IMR-90 (cell line): ENCODE data around the gene CCDC88B. TPM values are rescaled to one million over a fixed set of nuclear protein-coding genes. Genes with fewer than 3 reads are reported as not detected.

Experiments used
- ATAC-seq: fragments of 200-7000 bp; cut with Tn5 transposase; 2 replicates; pipeline ENCODE4 v1.9.1; 2020; ENCODE audit warnings: low read depth, mild to moderate bottlenecking, moderate library complexity
- BruUV-seq: library from RNA; stranded (reverse); fragments of 400-500 nt; replicated peaks from 2 replicates; lab custom pipeline; 2021; lab: Mats Ljungman, UMichigan
- CTCF ChIA-PET: fragments of 300-600 bp; formaldehyde crosslinking; extraction: SDS; loops from one replicate; lab custom pipeline; 2021; ENCODE audit warnings: antibody characterized with exemption; lab: Yijun Ruan, JAX
- POLR2A ChIA-PET: fragments of 300-600 bp; sonication (Branson Sonifier 250); formaldehyde crosslinking; loops from one replicate; lab custom pipeline; 2022; ENCODE audit warnings: antibody characterized with exemption; ENCODE audit not compliant: unreplicated experiment; lab: Charles Lee
- DNase-seq: peaks from one replicate; pipeline ENCODE4 v3.0.0; 2013
- H2AFZ ChIP-seq: replicated peaks from 2 replicates; pipeline ENCODE3; 2013; ENCODE audit warnings: low read length, mild to moderate bottlenecking; ENCODE audit not compliant: poor library complexity
- H2AK5ac ChIP-seq: 2 replicates; pipeline ENCODE4 v1.6.1; 2013; ENCODE audit warnings: low read depth, low read length, inconsistent platforms
- H2AK9ac ChIP-seq: replicated peaks from 2 replicates; pipeline ENCODE3; 2013; ENCODE audit warnings: mild to moderate bottlenecking, low read depth, low read length, moderate library complexity; ENCODE audit not compliant: poor library complexity
- H2BK120ac ChIP-seq: 2 replicates; pipeline ENCODE4 v1.6.1; 2013; ENCODE audit warnings: low read depth, low read length, inconsistent platforms
- H2BK15ac ChIP-seq: 3 replicates; pipeline ENCODE4 v1.6.1; 2013; ENCODE audit warnings: low read depth, low read length, inconsistent platforms
- H2BK20ac ChIP-seq: 2 replicates; pipeline ENCODE4 v1.6.1; 2013; ENCODE audit warnings: low read depth, mild to moderate bottlenecking, inconsistent platforms, low read length, moderate library complexity
- H2BK5ac ChIP-seq: 2 replicates; pipeline ENCODE4 v1.6.1; 2013; ENCODE audit warnings: mild to moderate bottlenecking, low read depth, low read length, inconsistent platforms; ENCODE audit not compliant: poor library complexity, severe bottlenecking
- H3K14ac ChIP-seq: replicated peaks from 2 replicates; pipeline ENCODE4 v1.6.1; 2013; ENCODE audit warnings: low read depth, low read length, inconsistent platforms
- H3K18ac ChIP-seq: 2 replicates; pipeline ENCODE4 v1.6.1; 2013; ENCODE audit warnings: low read depth, low read length, control low read depth
- H3K23ac ChIP-seq: 2 replicates; pipeline ENCODE4 v1.6.1; 2013; ENCODE audit warnings: low read depth, low read length, inconsistent platforms
- H3K27ac ChIP-seq: 2 replicates; pipeline ENCODE4 v1.5.1; 2013; ENCODE audit warnings: mild to moderate bottlenecking, control low read depth, low read length; ENCODE audit not compliant: insufficient read depth
- H3K27me3 ChIP-seq: 2 replicates; pipeline ENCODE4 v1.6.1; 2013; ENCODE audit warnings: low read length; ENCODE audit not compliant: control insufficient read depth, insufficient read depth
- H3K36me3 ChIP-seq: 2 replicates; pipeline ENCODE4 v1.6.1; 2013; ENCODE audit warnings: low read length, mixed read lengths; ENCODE audit not compliant: control insufficient read depth, insufficient read depth
- H3K4ac ChIP-seq: 2 replicates; pipeline ENCODE4 v1.6.1; 2013; ENCODE audit warnings: low read depth, low read length, inconsistent platforms
- H3K4me1 ChIP-seq: 2 replicates; pipeline ENCODE4 v1.6.1; 2013; ENCODE audit warnings: low read length, mixed read lengths; ENCODE audit not compliant: control insufficient read depth, insufficient read depth
- H3K4me2 ChIP-seq: 2 replicates; pipeline ENCODE4 v1.6.1; 2013; ENCODE audit warnings: low read depth, mild to moderate bottlenecking, control low read depth, low read length, moderate library complexity
- H3K4me3 ChIP-seq: 2 replicates; pipeline ENCODE4 v1.5.1; 2013; ENCODE audit warnings: low read depth, mild to moderate bottlenecking, control low read depth, low read length, moderate library complexity; ENCODE audit not compliant: insufficient read depth
- H3K56ac ChIP-seq: 2 replicates; pipeline ENCODE4 v1.6.1; 2013; ENCODE audit warnings: low read length, inconsistent platforms; ENCODE audit not compliant: insufficient read depth; ENCODE audit errors: extremely low read depth
- H3K79me1 ChIP-seq, 2 experiments: 2 replicates each; pipeline ENCODE4 v1.6.1; 2013; ENCODE audit warnings: low read length in 2 of 2, inconsistent platforms in 1 of 2, low read depth in 1 of 2
- H3K9ac ChIP-seq: 2 replicates; pipeline ENCODE4 v1.6.1; 2013; ENCODE audit warnings: low read depth, low read length, control low read depth
- H3K9me1 ChIP-seq: 2 replicates; pipeline ENCODE4 v1.6.1; 2013; ENCODE audit warnings: low read length, inconsistent platforms; ENCODE audit not compliant: insufficient read depth
- H3K9me3 ChIP-seq: 2 replicates; pipeline ENCODE4 v1.6.1; 2013; ENCODE audit warnings: low read length; ENCODE audit not compliant: control insufficient read depth, insufficient read depth
- H4K20me1 ChIP-seq: 2 replicates; pipeline ENCODE4 v1.6.1; 2013; ENCODE audit warnings: low read length, inconsistent platforms; ENCODE audit not compliant: insufficient read depth
- H4K5ac ChIP-seq: 2 replicates; pipeline ENCODE4 v1.6.1; 2013; ENCODE audit warnings: mild to moderate bottlenecking, low read depth, low read length, control low read depth
- H4K8ac ChIP-seq, 2 experiments: 2 replicates each; pipeline ENCODE4 v1.6.1; 2013; ENCODE audit warnings: low read depth in 2 of 2, low read length in 2 of 2, control low read depth in 1 of 2, inconsistent platforms in 1 of 2
- H4K91ac ChIP-seq: 2 replicates; pipeline ENCODE4 v1.6.1; 2013; ENCODE audit warnings: low read depth, low read length, inconsistent platforms; ENCODE audit not compliant: insufficient read depth
- CEBPB ChIP-seq: IDR thresholded peaks from 2 replicates; pipeline ENCODE4 v1.6.1; 2012; ENCODE audit warnings: low read depth, low read length, improper control_type of control experiment
- FOS ChIP-seq: fragments of 150-350 bp; IDR thresholded peaks from 2 replicates; pipeline ENCODE4 v1.6.1; 2016; ENCODE audit warnings: low read depth, low read length
- MAFK ChIP-seq: IDR thresholded peaks from 2 replicates; pipeline ENCODE4 v1.6.1; 2012; ENCODE audit warnings: low read depth, low read length, improper control_type of control experiment
- MAZ ChIP-seq: IDR thresholded peaks from 2 replicates; pipeline ENCODE4 v1.6.1; 2012; ENCODE audit warnings: low read depth, mild to moderate bottlenecking, low read length, improper control_type of control experiment, moderate library complexity, borderline replicate concordance
- MXI1 ChIP-seq: IDR thresholded peaks from 2 replicates; pipeline ENCODE4 v1.6.1; 2012; ENCODE audit warnings: low read depth, mild to moderate bottlenecking, low read length, moderate library complexity, borderline replicate concordance
- RAD21 ChIP-seq: IDR thresholded peaks from 2 replicates; pipeline ENCODE4 v1.6.1; 2012; ENCODE audit warnings: low read length, improper control_type of control experiment
- RFX5 ChIP-seq: IDR thresholded peaks from 2 replicates; pipeline ENCODE4 v1.8.0; 2012; ENCODE audit warnings: low read depth, mild to moderate bottlenecking, low read length, moderate library complexity
- SMC3 ChIP-seq: fragments of 150-350 bp; IDR thresholded peaks from 2 replicates; pipeline ENCODE4 v1.6.1; 2016; ENCODE audit warnings: low read depth, mild to moderate bottlenecking, antibody characterized with exemption, low read length, moderate library complexity
- WGBS, 2 experiments: methylation state at CpG; one replicate each; pipeline versions ENCODE4 v1.1.5 to v1.1.7; 2013; ENCODE audit warnings: missing lambda C conversion rate in 2 of 2; ENCODE audit not compliant: insufficient read length in 1 of 2; ENCODE audit errors: extremely low coverage in 2 of 2; 5-methylcytosine and 5-hydroxymethylcytosine counted together
- dilution Hi-C: fragments of 300-500 bp; cut with HindIII; formaldehyde crosslinking; loops from one replicate; pipeline ENCODE4 v1.14.3; 2018; ENCODE audit warnings: low sequenced_read_pairs; ENCODE audit not compliant: unreplicated experiment
- in situ Hi-C: fragments of 300-500 bp; cut with MboI; formaldehyde crosslinking; loops from 3 replicates; pipeline ENCODE4 v1.14.3; 2019; ENCODE audit warnings: low sequenced_read_pairs, inconsistent platforms, mixed read lengths
- intact Hi-C: fragments of 100-400 bp; cut with micrococcal nuclease; formaldehyde crosslinking; loops from 2 replicates; pipeline ENCODE4 v1.10.0; 2022
- polyA plus RNA-seq, 3 experiments: library from polyadenylated mRNA; depleted of rRNA; stranded (reverse); fragments of >200 nt; gene quantifications; 2 replicates each; pipeline ENCODE4 v1.2.3, GENCODE V29; 2012; ENCODE audit warnings: low replicate concordance in 1 of 3
- total RNA-seq: library from RNA; depleted of rRNA; stranded (reverse); fragments of >200 nt; gene quantifications from 2 replicates; pipeline ENCODE4 v1.2.3, GENCODE V29; 2012
- TF ChIP-seq, protein P1 (sequence below): conservative IDR thresholded peaks from 2 replicates; pipeline ENCODE4 v1.5.1; 2012; ENCODE audit warnings: mild to moderate bottlenecking, low read depth, low read length, improper control_type of control experiment
- TF ChIP-seq, protein P2 (sequence below): fragments of 150-350 bp; IDR thresholded peaks from 2 replicates; pipeline ENCODE4 v1.6.1; 2016; ENCODE audit warnings: low read depth, mild to moderate bottlenecking, low read length, moderate library complexity, borderline replicate concordance

Gene CCDC88B
- total and polyA plus RNA-seq, 2 of the 4 experiments (the other 2 are of a cell fraction) = 1.3 to 2.5 TPM

DNA sequence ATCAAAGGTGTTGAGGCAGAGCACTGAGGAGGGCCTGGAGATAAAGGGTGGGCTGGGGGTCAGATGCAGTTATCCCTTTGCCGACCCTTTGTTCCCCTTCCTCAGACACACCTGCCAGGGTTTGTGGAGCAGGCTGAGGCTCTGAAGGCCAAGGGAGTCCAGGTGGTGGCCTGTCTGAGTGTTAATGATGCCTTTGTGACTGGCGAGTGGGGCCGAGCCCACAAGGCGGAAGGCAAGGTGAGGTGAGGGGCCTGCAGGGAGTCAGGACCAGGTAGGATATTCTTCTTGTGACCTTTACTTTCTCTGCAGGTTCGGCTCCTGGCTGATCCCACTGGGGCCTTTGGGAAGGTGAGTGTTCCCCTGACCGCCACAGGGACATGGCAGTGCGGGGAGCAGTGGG lies 19.4 kb upstream of the CCDC88B start:
- H2AK5ac ChIP-seq = no peak overlapping the region

More for the DNA sequence above, 19.4 kb upstream of the CCDC88B start:
- H3K79me1 ChIP-seq = peaks cover 7 to 31% of the 10 kb centered on the region in 2 experiments
- H2AK9ac ChIP-seq = no peak overlapping the region
- H4K20me1 ChIP-seq = no peaks in the 10 kb centered on the region; the same call in 1 of the 2 replicates
- no peak overlapping the region for H2AFZ ChIP-seq
- in situ Hi-C loops = no loop called here
- 100% methylated on average over 4 of the region's 7 CpGs; no CpG with 5 or more reads in 1 of the 2 experiments for WGBS, 2 experiments
- no peak overlapping the region for H3K4ac ChIP-seq
- H3K4me2 ChIP-seq = no peak overlapping the region
- intact Hi-C loops = no loop called here
- no peak overlapping the region for H3K18ac ChIP-seq
- no TSS peak for BruUV-seq
- no peak overlapping the region for H2BK15ac ChIP-seq
- ATAC-seq (no peak), DNase-seq (no peak)
- no peak overlapping the region for H2BK120ac ChIP-seq
- H3K23ac ChIP-seq = no peak overlapping the region
- dilution Hi-C loops = no loop called here
- POLR2A ChIA-PET = interaction anchor here (0.5 kb wide), 1 partner anchor 10 kb away, joined by 9 read pairs; no protein-coding TSS in a partner anchor
- peaks cover 10% of the 10 kb centered on the region for H3K4me1 ChIP-seq
- H3K9me3 ChIP-seq = no peaks in the 10 kb centered on the region
- H3K56ac ChIP-seq = no peak overlapping the region
- no peak overlapping the region for H3K14ac ChIP-seq
- H4K5ac ChIP-seq = no peak overlapping the region
- CTCF ChIA-PET = no interaction called here
- no peak overlapping the region for H3K27ac ChIP-seq
- H3K4me3 ChIP-seq = no peak overlapping the region
- H2BK20ac ChIP-seq = no peak overlapping the region
- H3K27me3 ChIP-seq = no peaks in the 10 kb centered on the region
- H3K9me1 ChIP-seq = peaks cover 14% of the 10 kb centered on the region
- no peak overlapping the region for H3K9ac ChIP-seq
- H4K91ac ChIP-seq = no peak overlapping the region
- no peak overlapping the region for H2BK5ac ChIP-seq
- H3K36me3 ChIP-seq = peaks cover 25% of the 10 kb centered on the region
- TF ChIP-seq CEBPB = no peak
- TF ChIP-seq, protein P1, sequence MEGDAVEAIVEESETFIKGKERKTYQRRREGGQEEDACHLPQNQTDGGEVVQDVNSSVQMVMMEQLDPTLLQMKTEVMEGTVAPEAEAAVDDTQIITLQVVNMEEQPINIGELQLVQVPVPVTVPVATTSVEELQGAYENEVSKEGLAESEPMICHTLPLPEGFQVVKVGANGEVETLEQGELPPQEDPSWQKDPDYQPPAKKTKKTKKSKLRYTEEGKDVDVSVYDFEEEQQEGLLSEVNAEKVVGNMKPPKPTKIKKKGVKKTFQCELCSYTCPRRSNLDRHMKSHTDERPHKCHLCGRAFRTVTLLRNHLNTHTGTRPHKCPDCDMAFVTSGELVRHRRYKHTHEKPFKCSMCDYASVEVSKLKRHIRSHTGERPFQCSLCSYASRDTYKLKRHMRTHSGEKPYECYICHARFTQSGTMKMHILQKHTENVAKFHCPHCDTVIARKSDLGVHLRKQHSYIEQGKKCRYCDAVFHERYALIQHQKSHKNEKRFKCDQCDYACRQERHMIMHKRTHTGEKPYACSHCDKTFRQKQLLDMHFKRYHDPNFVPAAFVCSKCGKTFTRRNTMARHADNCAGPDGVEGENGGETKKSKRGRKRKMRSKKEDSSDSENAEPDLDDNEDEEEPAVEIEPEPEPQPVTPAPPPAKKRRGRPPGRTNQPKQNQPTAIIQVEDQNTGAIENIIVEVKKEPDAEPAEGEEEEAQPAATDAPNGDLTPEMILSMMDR = no peak
- no peak for TF ChIP-seq RAD21
- no peak for TF ChIP-seq MAFK
- no peak for TF ChIP-seq SMC3
- TF ChIP-seq MAZ = no peak
- no peak for TF ChIP-seq MXI1
- TF ChIP-seq RFX5 = no peak
- TF ChIP-seq FOS = no peak
- TF ChIP-seq, protein P2, sequence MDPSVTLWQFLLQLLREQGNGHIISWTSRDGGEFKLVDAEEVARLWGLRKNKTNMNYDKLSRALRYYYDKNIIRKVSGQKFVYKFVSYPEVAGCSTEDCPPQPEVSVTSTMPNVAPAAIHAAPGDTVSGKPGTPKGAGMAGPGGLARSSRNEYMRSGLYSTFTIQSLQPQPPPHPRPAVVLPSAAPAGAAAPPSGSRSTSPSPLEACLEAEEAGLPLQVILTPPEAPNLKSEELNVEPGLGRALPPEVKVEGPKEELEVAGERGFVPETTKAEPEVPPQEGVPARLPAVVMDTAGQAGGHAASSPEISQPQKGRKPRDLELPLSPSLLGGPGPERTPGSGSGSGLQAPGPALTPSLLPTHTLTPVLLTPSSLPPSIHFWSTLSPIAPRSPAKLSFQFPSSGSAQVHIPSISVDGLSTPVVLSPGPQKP = no peak
- no peak overlapping the region for H4K8ac ChIP-seq
